Mesendoderm (in vitro differentiated cells): ENCODE results near the gene RRP1.

Experiments used
- DNase-seq: peaks from one replicate; pipeline ENCODE4 v3.0.0; 2013
- H2AK5ac ChIP-seq: 2 replicates; pipeline ENCODE4 v1.6.1; 2013; ENCODE audit warnings: low read length, inconsistent platforms
- H2BK120ac ChIP-seq: 2 replicates; pipeline ENCODE4 v1.6.1; 2013; ENCODE audit warnings: low read depth, mild to moderate bottlenecking, low read length, moderate library complexity, mixed read lengths
- H2BK15ac ChIP-seq: replicated peaks from 2 replicates; pipeline ENCODE4 v1.6.1; 2013; ENCODE audit warnings: low read depth, mild to moderate bottlenecking, moderate library complexity
- H2BK5ac ChIP-seq: 2 replicates; pipeline ENCODE4 v1.6.1; 2013; ENCODE audit warnings: low read length, inconsistent platforms
- H3K18ac ChIP-seq: 2 replicates; pipeline ENCODE4 v1.6.1; 2013; ENCODE audit warnings: mild to moderate bottlenecking, low read length, mixed read lengths
- H3K23ac ChIP-seq: one replicate; pipeline ENCODE4 v1.6.1; 2013; ENCODE audit warnings: low read length
- H3K27ac ChIP-seq: 2 replicates; pipeline ENCODE4 v1.5.1; 2013; ENCODE audit warnings: low read depth, mild to moderate bottlenecking, inconsistent platforms, low read length, moderate library complexity
- H3K27me3 ChIP-seq: 2 replicates; pipeline ENCODE4 v1.6.1; 2013; ENCODE audit warnings: low read length, control low read depth, mild to moderate bottlenecking, inconsistent platforms; ENCODE audit not compliant: insufficient read depth, poor library complexity
- H3K36me3 ChIP-seq: 2 replicates; pipeline ENCODE4 v1.6.1; 2013; ENCODE audit warnings: low read length, inconsistent platforms; ENCODE audit not compliant: control insufficient read depth, insufficient read depth
- H3K4ac ChIP-seq: one replicate; pipeline ENCODE4 v1.6.1; 2013; ENCODE audit warnings: low read depth, mild to moderate bottlenecking, low read length, moderate library complexity
- H3K4me1 ChIP-seq: 2 replicates; pipeline ENCODE4 v1.6.1; 2013; ENCODE audit warnings: low read depth, low read length, inconsistent platforms; ENCODE audit not compliant: control insufficient read depth
- H3K4me2 ChIP-seq: 2 replicates; pipeline ENCODE4 v1.6.1; 2013; ENCODE audit warnings: low read length
- H3K4me3 ChIP-seq: 2 replicates; pipeline ENCODE4 v1.5.1; 2013; ENCODE audit warnings: mild to moderate bottlenecking, low read length
- H3K56ac ChIP-seq: one replicate; pipeline ENCODE4 v1.6.1; 2013; ENCODE audit warnings: low read length
- H3K79me1 ChIP-seq: 2 replicates; pipeline ENCODE4 v1.6.1; 2013; ENCODE audit warnings: low read length, inconsistent platforms
- H3K79me2 ChIP-seq: 2 replicates; pipeline ENCODE4 v1.6.1; 2013; ENCODE audit warnings: mild to moderate bottlenecking, low read length; ENCODE audit not compliant: control insufficient read depth, insufficient read depth
- H3K9ac ChIP-seq: 2 replicates; pipeline ENCODE4 v1.6.1; 2013; ENCODE audit warnings: low read length, inconsistent platforms
- H4K5ac ChIP-seq: one replicate; pipeline ENCODE4 v1.6.1; 2013; ENCODE audit warnings: low read length
- H4K8ac ChIP-seq: one replicate; pipeline ENCODE4 v1.6.1; 2013; ENCODE audit warnings: low read depth, mild to moderate bottlenecking, control low read depth, low read length, moderate library complexity
- WGBS: extraction: QIAGEN DNeasy Blood & Tissue Kit; methylation state at CpG from one replicate; pipeline ENCODE4 v1.1.7; 2013; ENCODE audit warnings: low lambda C conversion rate, missing lambda C conversion rate; ENCODE audit not compliant: insufficient coverage; ENCODE audit errors: extremely low coverage; 5-methylcytosine and 5-hydroxymethylcytosine counted together

The RRP1 gene

DNA sequence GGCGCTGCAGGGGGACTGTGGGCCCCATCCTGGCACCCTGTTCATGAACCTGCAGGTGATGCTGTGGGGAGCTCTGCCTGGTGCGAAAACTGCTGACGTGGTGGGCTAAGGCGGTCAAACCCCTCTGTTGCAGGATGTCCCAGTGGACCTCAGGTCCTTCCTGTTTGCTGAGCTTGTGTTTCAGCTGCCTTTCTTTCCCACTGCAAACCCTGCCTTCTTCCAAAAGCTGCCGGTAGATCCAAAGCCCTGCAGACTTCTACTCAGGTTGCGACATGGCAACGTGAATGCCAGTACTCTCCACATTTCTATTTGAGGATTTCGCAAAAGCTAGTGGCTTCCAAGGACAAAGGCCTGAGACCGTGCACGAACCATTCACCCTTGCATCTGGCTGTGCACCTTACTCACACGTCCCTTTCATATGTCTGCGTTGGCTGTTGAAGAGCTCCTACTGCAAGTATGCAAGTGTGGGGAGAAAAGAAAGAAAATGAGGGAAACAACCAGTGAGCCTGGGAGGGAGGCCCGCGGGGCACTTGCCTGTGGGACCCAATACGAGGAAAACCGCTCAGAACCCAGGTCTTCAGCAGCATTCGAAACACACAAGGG, 6.2 kb upstream of the RRP1 start:
- no peaks in the 10 kb centered on the region for H3K79me1 ChIP-seq
- H4K5ac ChIP-seq = no peak overlapping the region
- no peak overlapping the region for H2BK120ac ChIP-seq
- H2AK5ac ChIP-seq = no peak overlapping the region
- no peak overlapping the region for H3K9ac ChIP-seq
- no peak overlapping the region for H3K27ac ChIP-seq
- H3K56ac ChIP-seq = no peak overlapping the region
- no peak for DNase-seq
- no peak overlapping the region for H2BK5ac ChIP-seq
- H3K79me2 ChIP-seq = no peaks in the 10 kb centered on the region
- H3K4me3 ChIP-seq = no peak overlapping the region
- no peaks in the 10 kb centered on the region for H3K4me1 ChIP-seq
- H3K36me3 ChIP-seq = no peaks in the 10 kb centered on the region
- no peak overlapping the region for H3K4ac ChIP-seq
- no peak overlapping the region for H4K8ac ChIP-seq
- no CpG with 5 or more reads among the region's 17 CpGs for WGBS
- no peak overlapping the region for H2BK15ac ChIP-seq
- H3K27me3 ChIP-seq = no peaks in the 10 kb centered on the region
- H3K23ac ChIP-seq = no peak overlapping the region
- H3K4me2 ChIP-seq = no peak overlapping the region
- H3K18ac ChIP-seq = no peak overlapping the region

DNA sequence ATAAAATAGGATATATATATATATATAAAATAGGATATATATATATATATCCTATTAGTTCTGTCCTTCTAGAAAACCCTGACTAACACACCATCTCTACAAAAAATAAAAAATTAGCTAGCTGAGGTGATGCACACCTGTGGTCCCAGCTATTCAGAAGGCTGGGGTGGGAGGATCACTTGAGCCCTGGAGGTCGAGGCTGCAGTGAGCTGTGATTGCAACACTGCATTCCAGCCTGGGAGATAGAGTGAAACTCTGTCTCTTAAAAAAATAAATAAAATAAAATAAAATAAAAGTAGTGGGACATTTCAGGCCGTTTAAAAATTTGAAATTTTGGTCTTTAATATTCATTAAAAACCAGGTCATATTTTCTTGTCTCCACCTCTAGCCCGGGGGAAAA, 4.2 kb upstream of the RRP1 start:
- H2BK120ac ChIP-seq = no peak overlapping the region
- H2BK5ac ChIP-seq = no peak overlapping the region
- H4K8ac ChIP-seq = no peak overlapping the region
- DNase-seq = no peak
- no peak overlapping the region for H3K23ac ChIP-seq
- peaks cover 7% of the 10 kb centered on the region for H3K79me2 ChIP-seq
- H3K4me1 ChIP-seq = peaks cover under 1% of the 10 kb centered on the region
- no peak overlapping the region for H3K4me3 ChIP-seq
- no CpG with 5 or more reads among the region's 3 CpGs for WGBS
- H3K4ac ChIP-seq = no peak overlapping the region
- H3K36me3 ChIP-seq = no peaks in the 10 kb centered on the region
- H2AK5ac ChIP-seq = no peak overlapping the region
- no peaks in the 10 kb centered on the region for H3K79me1 ChIP-seq
- H3K27me3 ChIP-seq = no peaks in the 10 kb centered on the region
- H3K56ac ChIP-seq = no peak overlapping the region
- H3K9ac ChIP-seq = no peak overlapping the region
- no peak overlapping the region for H2BK15ac ChIP-seq
- H3K4me2 ChIP-seq = no peak overlapping the region
- no peak overlapping the region for H3K27ac ChIP-seq
- H3K18ac ChIP-seq = no peak overlapping the region
- H4K5ac ChIP-seq = no peak overlapping the region

DNA sequence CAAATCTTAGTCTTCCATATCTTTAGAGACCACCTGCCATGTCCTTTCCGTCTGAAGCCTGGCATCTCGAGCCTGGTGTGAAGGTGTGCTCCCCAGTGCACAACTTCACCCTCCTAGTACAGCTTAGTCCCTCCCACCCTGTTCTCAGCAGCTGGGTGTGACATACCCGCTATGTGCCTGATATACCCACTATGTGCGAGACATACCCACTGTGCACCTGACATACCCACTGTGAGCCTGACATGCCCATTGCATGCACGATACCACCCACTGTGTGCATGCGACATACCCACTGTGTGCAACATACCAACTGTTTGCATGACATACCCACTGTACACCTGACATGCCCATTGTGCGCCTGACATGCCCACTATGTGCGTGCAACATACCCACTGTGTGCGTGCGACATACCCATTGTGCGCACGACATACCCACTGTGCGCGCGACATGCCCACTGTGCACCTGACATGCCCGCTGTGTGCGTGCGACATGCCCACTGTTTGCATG, 3.0 kb upstream of the RRP1 start:
- Histone ChIP-seq H2BK5ac (no peak overlapping the region), H4K8ac (no peak overlapping the region), H3K23ac (no peak overlapping the region), H3K79me1 (peaks cover 10% of the 10 kb centered on the region), H3K36me3 (no peaks in the 10 kb centered on the region), H3K4me1 (peaks cover 3% of the 10 kb centered on the region), H3K27me3 (no peaks in the 10 kb centered on the region), H3K4me2 (no peak overlapping the region), H3K4me3 (no peak overlapping the region), H3K18ac (no peak overlapping the region), H4K5ac (no peak overlapping the region), H2BK120ac (no peak overlapping the region), H3K4ac (no peak overlapping the region), H3K9ac (no peak overlapping the region), H3K79me2 (peaks cover 19% of the 10 kb centered on the region), H2AK5ac (no peak overlapping the region), H3K56ac (no peak overlapping the region), H3K27ac (no peak overlapping the region), H2BK15ac (no peak overlapping the region)
- no peak for DNase-seq
- no CpG with 5 or more reads among the region's 18 CpGs for WGBS

DNA sequence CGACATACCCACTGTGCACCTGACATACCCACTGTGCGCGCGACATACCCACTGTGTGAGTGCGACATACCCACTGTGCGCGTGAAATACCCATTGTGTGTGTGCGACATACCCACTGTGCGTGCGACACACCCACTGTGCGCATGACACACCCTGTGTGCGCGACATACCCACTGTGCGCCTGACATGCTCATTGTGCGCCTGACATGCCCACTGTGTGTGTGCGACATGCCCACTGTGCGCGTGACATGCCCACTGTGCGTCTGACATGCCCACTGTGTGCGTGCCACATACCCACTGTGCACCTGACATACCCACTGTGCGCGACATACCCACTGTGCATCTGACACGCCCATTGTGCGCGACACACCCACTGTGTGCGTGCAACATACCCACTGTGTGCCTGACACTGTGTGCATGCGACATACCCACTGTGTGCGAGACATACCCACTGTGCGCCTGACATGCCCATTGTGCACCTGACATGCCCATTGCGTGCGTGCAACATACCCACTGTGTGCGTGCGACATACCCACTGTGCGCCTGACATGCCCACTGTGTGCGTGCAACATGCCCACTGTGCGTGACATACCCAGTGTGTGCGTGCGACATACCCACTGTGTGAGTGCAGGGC, 2.5 kb upstream of the RRP1 start:
- Histone ChIP-seq H3K4me3 (no peak overlapping the region), H3K56ac (no peak overlapping the region), H3K23ac (no peak overlapping the region)

DNA sequence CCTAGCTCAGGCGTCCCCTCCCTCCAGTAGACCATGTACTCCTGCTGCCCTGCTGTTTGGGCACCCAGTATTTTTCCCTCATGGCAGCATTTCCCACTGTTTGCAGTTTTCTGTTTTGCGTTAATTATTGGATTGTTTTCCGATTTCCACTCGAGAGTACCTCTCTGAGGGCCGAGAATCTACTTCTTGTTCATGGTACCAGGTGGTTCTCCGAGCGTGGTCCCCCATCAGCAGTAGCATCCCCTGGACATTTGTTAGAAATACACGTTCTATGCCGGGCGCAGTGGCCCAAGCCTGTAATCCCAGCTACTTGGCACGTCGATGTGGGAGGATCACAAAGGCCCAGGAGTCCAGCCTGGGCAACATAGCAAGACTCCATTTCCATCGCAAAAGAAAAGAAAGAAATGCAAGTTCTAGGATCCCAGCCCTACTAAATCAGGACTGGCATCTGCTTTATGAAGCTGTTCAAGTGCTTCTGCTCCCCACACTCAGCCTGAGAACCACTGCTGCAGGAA, 690 bp downstream of the RRP1 start:
- Histone ChIP-seq H2BK15ac (no peak overlapping the region), H4K5ac (no peak overlapping the region), H3K4me2 (peak overlapping the region; percentile 23), H3K9ac (peak overlapping the region; percentile 73), H2BK5ac (no peak overlapping the region), H3K36me3 (peaks cover 16% of the 10 kb centered on the region), H2BK120ac (no peak overlapping the region), H3K79me1 (peaks cover 23% of the 10 kb centered on the region), H3K4ac (peak overlapping the region; percentile 76), H3K56ac (peak overlapping the region; percentile 98), H3K79me2 (peaks cover 42% of the 10 kb centered on the region), H4K8ac (no peak overlapping the region), H3K4me1 (peaks cover 3% of the 10 kb centered on the region), H3K18ac (peak overlapping the region; percentile 78), H3K27me3 (no peaks in the 10 kb centered on the region), H2AK5ac (no peak overlapping the region), H3K27ac (no peak overlapping the region), H3K23ac (no peak overlapping the region), H3K4me3 (peak overlapping the region; percentile 72)
- whole genome bisulfite sequencing = no CpG with 5 or more reads among the region's 13 CpGs
- DNase-seq = no peak

More for the DNA sequence above, 2.5 kb upstream of the RRP1 start:
- Histone ChIP-seq H3K4me1 (peaks cover 3% of the 10 kb centered on the region), H3K9ac (no peak overlapping the region), H2AK5ac (no peak overlapping the region), H3K79me2 (peaks cover 23% of the 10 kb centered on the region), H2BK5ac (no peak overlapping the region), H2BK120ac (no peak overlapping the region), H4K5ac (no peak overlapping the region), H3K36me3 (peaks cover 3% of the 10 kb centered on the region), H2BK15ac (no peak overlapping the region), H3K27me3 (no peaks in the 10 kb centered on the region), H3K18ac (no peak overlapping the region), H4K8ac (no peak overlapping the region), H3K4ac (no peak overlapping the region), H3K4me2 (no peak overlapping the region), H3K79me1 (peaks cover 13% of the 10 kb centered on the region), H3K27ac (no peak overlapping the region)
- no peak for DNase-seq
- whole genome bisulfite sequencing = no CpG with 5 or more reads among the region's 38 CpGs
